GM18907 (cell line): ENCODE measurements around the gene RYR3.

Experiments used
- ATAC-seq: cut with Tn5 transposase; IDR thresholded peaks from one replicate; pipeline ENCODE4 v1.9.1; 2021; ENCODE audit warnings: mild to moderate bottlenecking, moderate library complexity; ENCODE audit not compliant: unreplicated experiment

Gene RYR3

DNA sequence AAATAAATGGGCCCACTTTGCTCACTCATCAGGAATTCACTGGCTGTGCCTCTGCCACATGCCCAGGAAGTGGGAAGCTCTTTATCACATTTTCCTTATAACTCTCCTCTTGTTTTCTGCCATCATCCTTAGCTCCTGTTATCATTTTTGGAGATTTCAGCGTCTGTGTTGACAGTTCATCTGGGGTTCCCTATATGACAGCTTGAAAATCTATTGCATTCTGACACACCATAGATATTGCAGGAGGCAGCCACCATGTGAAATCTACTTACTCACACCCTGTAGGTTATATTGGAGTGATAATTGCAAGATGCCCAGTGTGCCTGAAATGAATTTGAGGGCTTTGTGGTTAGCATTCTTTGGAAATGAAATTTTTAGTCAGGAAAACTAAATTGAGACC is 132.9 kb downstream of the RYR3 start:
- no peak for ATAC-seq

- no peak for ATAC-seq
Observed at GRCh38 chr15:33445984-33446383, 135.2 kb downstream of the RYR3 start.

DNA sequence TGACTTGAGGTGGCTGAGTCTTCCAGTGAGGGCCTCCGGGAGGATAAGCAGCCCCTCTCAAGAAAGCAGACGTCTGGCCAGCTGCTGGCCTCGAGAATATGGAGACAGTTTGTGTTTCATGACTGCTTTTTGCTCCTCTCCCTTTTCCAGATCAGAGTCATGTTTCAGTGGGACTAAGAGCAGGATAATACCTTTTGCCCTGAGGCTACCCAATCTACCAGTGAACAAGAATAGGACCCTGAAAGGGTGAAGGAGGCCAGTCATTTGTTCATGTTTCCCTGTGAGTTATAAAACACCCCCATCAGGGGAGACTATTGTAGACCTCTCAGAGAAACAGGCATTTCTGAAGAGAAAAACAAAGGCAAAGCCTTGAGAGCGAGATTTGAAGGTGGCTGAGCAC is 137.4 kb downstream of the RYR3 start:
- no peak for ATAC-seq

DNA sequence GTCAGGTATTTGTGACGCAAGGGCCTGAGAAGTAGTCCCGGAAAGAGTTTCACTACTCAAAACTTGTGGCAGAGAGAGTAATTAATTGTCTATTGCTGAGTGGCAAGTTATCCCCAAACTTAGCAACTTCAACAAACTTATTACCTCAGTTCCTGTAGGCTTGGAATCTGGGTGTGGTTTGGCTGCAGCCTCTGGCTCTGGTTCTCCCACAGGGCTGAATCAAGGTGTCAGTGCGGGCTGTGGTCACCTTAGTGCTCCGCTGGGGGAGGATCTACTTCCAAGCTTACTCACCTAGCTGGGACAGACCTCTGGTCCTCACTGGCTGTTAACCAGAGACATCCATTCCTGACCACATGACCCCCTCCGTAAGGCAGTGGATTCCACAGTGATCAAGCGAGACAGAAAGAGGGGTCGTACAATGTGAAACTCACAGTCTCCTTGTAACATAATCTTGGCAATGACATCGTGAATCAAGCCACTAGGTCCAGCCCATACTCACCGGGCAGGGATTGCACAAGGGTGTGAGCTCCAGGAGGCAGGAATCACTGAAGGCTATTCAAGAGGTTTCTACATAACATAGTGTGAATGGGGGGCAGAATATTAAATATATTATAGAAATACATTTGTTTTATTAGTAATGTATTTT is 138.3 kb downstream of the RYR3 start:
- ATAC-seq: no peak

DNA sequence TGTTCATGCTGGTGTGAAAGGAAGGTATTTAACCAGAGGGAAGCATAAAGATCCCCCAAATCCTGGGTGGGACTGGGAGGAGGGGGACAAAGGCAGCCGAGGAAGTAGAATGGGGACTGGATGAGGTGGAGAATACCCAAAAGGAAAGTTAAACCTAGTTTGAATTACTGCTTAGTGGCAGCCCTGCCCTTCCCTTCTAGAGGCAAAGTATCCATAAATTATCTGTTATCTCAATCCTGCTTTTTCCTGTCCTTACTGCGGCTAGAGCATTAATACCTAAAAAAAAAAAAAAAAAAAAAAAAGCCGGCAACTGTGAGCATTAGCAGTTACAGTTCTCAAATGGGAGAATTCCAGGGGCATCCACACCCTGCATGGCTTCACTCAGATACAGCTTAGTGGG is 139.0 kb downstream of the RYR3 start:
- no peak for ATAC-seq

DNA sequence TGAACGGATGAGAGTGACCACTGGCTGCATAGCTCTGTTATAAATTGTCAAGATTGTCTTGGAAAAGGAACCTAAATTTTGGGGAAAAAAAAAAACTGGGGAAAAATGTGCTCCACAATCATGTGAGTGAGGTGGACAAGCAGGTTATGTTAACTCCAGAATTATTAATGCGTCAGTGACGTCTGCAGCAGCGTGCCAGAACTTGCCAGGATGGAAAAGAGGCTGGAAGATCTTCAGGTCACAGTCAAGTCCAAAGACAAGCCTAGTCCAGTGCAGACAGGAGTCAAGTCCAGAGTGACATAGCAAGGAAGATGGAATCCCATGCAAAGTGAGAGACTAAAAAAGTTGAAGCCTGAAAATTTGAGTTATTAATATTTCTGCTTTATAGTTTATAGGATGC is 140.6 kb downstream of the RYR3 start:
- ATAC-seq: no peak

- ATAC-seq: no peak
Observed at GRCh38 chr15:33453761-33454160, 143.0 kb downstream of the RYR3 start.

- ATAC-seq: no peak
Observed at GRCh38 chr15:33454346-33454745, 143.6 kb downstream of the RYR3 start.

DNA sequence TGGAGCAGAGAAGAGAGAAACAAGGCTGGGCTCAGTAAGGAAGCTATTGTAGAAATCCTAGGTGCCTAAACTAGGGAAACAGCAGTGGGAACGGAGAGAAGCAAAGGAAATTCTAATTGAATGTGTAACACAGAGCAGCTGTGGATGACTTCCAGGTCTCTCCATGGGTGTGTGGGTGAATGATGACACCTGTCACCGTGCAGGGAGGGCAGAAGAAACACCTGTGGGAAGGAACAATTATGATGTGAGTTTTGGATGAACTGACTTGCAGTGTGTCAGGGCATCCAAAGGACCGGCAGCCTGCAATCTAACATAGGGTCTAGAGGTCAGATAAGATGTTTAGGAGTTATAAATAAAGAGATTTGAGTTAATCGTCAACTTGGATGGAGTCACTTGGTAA is 144.2 kb downstream of the RYR3 start:
- no peak for ATAC-seq

GRCh38 chr15:33458421-33458820 is 147.7 kb downstream of the RYR3 start:
- no peak for ATAC-seq

DNA sequence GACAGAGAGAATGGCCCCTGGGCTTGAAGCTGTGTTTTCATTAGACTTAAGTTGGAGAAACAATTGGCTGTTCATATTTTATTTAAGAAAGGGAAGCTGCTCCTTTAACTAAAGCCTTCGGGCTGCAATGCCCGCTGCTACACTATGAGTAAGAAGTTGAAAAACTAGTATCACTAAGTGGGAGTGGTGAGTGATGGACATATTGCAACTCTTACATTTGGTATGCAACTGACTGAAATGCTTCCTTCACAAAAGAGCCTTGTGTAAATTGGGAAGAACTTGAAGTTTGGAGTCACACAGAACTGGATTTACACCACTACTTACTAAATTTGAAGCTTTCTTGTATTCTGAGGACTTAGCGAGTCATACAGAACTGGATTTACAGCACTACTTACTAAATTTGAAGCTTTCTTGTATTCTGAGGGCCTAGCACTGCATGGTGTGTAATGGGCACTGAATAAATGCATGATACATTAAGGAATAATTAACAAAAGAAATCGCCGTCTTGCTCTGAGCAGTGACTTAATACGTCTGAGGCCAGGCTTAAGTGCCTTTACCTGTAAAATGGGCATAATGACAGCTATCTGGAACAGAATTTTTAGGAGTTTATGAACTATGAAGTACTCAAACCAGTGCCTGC is 149.5 kb downstream of the RYR3 start:
- no peak for ATAC-seq

GRCh38 chr15:33461671-33462070 is 150.9 kb downstream of the RYR3 start:
- ATAC-seq: no peak

DNA sequence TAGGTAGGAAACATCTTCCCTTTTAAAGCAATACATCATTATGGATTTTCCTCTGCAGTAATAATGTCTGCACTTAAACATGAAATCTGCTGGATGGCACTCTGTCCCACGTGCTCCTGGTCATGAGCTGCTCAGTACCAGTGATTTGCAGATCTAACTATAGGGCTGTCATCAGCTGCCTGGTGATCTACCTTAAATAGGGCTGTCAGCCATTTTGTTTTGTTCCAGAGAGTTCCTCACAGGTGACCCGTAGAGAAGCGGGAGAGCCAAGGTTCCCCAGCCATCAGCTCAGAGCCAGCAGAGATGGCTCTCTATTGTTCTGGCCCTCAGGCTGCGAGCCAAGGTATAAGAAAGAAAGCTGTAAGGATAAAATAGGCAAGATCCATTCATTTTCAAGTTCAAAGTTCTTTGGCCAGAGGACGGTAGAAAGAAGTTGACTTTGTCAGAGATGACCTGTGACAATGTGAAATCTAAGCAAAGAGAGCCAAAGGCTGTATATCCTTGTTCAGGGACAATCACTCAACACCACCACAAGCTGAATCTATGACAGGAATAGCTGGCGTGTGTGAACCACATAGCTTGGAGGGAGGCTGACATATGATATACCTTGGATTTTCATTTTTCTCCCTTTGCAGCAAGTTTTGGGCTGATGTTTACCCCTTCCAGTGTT is 156.5 kb downstream of the RYR3 start:
- no peak for ATAC-seq

DNA sequence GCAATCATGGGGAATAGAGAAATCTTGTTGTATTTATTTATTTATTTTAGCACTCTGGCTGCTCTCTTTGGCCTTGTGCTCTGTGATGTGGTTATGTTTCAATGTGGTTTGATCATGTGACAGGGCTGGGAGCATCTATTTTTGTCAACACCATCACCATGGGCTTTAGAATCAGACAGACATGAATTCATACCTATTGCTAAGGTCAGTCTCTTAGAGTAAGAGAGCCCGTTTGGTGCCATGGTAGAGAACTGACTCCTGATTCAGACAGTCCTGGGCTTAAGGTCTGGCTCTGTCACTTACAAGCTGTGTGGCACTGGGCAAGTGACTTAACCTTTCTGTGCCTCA is 157.0 kb downstream of the RYR3 start:
- no peak for ATAC-seq

- no peak for ATAC-seq
Observed at GRCh38 chr15:33468740-33469139, 158.0 kb downstream of the RYR3 start.

- ATAC-seq: no peak
Observed at GRCh38 chr15:33473005-33473404, 162.2 kb downstream of the RYR3 start.

DNA sequence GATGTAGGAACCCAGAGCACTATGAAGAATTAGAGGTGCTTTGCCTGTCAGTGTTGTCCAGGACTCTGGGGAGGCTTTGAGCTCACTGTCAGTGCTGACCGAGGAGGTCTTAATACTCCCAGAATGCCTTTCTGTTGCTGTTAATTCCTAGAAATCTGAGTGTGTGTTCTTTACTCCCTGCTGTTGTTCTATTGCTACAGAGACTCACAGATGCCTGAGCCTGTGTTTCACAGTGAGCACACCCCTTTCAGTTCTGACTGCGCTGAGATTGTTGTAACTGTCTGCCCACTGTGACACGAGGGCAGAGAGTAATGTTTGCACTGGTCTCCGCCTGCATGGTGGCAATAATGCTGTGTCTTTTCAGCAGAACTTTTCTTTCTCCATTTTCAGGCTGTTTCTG is 162.9 kb downstream of the RYR3 start:
- no peak for ATAC-seq

DNA sequence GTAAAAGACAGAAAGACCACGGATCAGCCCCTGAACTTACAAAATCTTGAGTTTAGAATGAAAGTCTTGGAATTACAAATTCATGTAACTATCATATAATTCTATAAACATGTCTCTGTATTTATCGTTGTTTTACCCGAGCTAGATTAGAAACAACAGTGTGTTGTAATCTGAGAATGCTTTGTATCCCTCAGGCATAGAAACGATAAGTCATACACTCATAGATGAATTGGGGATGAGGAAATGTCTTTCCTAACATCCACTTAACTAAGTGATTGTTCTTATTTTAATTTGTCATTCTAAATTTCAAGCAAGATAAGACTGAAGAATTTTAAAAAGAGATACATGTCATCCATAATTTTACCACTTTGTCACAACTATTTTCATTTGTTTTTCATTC is 165.3 kb downstream of the RYR3 start:
- ATAC-seq: no peak

DNA sequence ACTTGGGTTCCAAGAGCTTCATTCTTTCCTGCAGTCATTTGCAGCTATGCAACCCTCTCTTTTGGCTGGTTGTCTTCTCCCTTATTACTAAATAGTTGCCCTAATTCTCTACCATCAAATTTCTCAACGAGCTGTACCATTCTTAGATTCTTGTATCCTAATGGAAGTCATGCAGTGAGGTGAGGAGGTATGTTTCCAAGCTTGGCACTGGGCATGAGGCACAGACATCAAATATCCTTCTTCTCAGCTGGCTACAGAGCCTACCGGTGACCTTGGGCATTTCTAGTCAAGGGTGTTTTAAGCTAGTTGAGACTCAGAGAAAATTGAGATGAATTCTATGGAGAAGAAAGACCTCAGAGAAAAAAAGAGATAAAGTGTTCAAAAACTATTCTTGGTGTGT is 166.1 kb downstream of the RYR3 start:
- no peak for ATAC-seq

DNA sequence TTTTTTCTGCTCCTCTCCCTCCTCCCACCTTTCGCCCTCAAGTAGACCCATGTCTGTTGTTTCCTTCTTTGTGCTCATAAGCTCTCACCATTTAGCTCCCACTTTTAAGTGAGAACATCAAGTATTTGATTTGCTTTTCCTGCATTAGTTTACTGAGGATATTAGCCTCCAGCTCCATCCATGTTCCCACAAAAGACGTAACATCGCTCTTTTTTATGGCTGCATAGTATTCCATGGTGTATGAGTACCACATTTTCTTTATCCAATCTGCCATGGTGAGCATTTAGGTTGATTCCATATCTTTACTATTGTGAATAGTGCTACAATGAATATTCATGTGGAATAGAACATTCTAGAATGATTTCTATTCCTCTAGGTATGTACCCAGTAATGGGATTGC is 178.6 kb downstream of the RYR3 start:
- no peak for ATAC-seq

GRCh38 chr15:33490703-33491102 is 179.9 kb downstream of the RYR3 start:
- ATAC-seq: no peak

DNA sequence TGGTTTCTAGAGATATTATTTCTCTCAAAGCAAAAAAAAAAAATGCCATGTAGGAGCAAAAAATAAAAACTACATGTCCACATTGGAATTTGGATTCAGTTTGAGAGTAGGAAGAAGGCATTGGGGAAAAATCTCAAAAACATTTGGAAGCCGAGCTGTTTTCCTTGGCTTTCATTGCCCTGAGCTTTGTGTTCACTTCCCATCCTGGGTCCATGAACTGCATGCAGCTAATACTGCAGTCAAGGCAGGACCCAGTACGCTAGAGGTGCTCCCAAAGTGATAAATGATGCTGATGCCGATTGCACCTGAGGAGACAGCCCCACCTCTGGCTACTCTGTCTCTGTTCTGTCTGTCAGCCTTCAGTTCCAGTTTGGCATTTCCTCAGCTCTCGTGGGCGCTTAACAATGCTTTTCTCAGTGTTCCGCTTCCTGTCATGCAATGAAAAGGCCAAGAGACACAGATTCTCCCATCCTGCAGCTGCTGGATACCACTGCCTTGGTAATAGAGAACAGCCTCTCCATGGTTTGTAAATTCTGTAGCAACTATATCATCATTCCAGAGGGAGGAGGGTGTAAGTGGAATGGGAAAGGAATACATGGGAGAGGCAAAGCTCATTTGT is 181.8 kb downstream of the RYR3 start:
- ATAC-seq: no peak
